Heart right ventricle (tissue), 16 donors: ENCODE results near the gene EGR1. TPM values are rescaled to one million over a fixed set of nuclear protein-coding genes. Genes with fewer than 3 reads are reported as not detected.
A peak's percentile ranks its signal among the peaks of the same experiment; 100 is the strongest.
"Not testable (repeated sequence)": the region's sequence is repeated elsewhere in the genome, so short reads cannot be mapped to it uniquely, and the experiment has no call there.

Experiments used
- ATAC-seq, 8 donors: fragments of 200-7000 bp; cut with Tn5 transposase; one replicate each; pipeline ENCODE4 v1.9.1; 2020; ENCODE audit warnings: mild to moderate bottlenecking in 8 of 8, moderate library complexity in 8 of 8, moderate number of reproducible peaks in 1 of 8
- DNase-seq, 2 donors: peaks; one replicate each; pipeline ENCODE4 v3.0.0-alpha.2; 2020
- H3K27ac ChIP-seq, 10 donors: fragments of 200-600 bp; sonication (generic) in 2 of 10; one replicate each; pipeline versions ENCODE4 v1.5.0 to v1.8.0; 2020 to 2022; ENCODE audit warnings: mild to moderate bottlenecking in 3 of 10
- H3K27me3 ChIP-seq, 7 donors: fragments of 200-600 bp; one replicate each; pipeline ENCODE4 v1.8.0; 2021 to 2022; ENCODE audit warnings: mild to moderate bottlenecking in 2 of 7
- H3K36me3 ChIP-seq, 9 donors: fragments of 200-600 bp; sonication (generic) in 1 of 9; one replicate each; pipeline versions ENCODE4 v1.5.0 to v1.8.0; 2020 to 2022; ENCODE audit warnings: mild to moderate bottlenecking in 2 of 9
- H3K4me1 ChIP-seq, 9 donors: fragments of 200-600 bp; sonication (generic) in 1 of 9; one replicate each; pipeline versions ENCODE4 v1.5.0 to v1.8.0; 2020 to 2022; ENCODE audit warnings: mild to moderate bottlenecking in 4 of 9
- H3K4me3 ChIP-seq, 10 donors: fragments of 200-600 bp; sonication (generic) in 2 of 10; one replicate each; pipeline versions ENCODE4 v1.5.0 to v1.8.0; 2020 to 2022; ENCODE audit warnings: mild to moderate bottlenecking in 7 of 10, moderate library complexity in 2 of 10
- H3K9me3 ChIP-seq, 11 donors: fragments of 200-600 bp in 10 of 11; sonication (generic) in 2 of 11; one replicate each; pipeline versions ENCODE4 v1.5.0 to v1.8.0; 2013 to 2022; ENCODE audit warnings: mild to moderate bottlenecking in 2 of 11, control low read depth in 1 of 11, moderate library complexity in 1 of 11
- WGBS, 2 donors: extraction: QIAGEN DNeasy Blood & Tissue Kit; methylation state at CpG; one replicate each; pipeline ENCODE4 v1.1.7; 2013; ENCODE audit warnings: inconsistent platforms in 1 of 2; 5-methylcytosine and 5-hydroxymethylcytosine counted together
- intact Hi-C, 10 donors: fragments of 100-400 bp; cut with DNase I; formaldehyde crosslinking; loops; one replicate each; pipeline versions ENCODE4 v1.11.1 to v1.14.2; 2022
- polyA plus RNA-seq, 2 donors: library from polyadenylated mRNA; stranded (reverse); fragments of 200-250 nt; gene quantifications; one replicate each; pipeline ENCODE4 v1.2.3, GENCODE V29; 2013
- total RNA-seq, 10 donors: library from RNA; stranded (reverse); fragmentation: NEBNext Ultra II Directional in 3 of 10; extraction: Animal tissue kit (Norgen Biotek cat#: 25700) in 3 of 10; gene quantifications; one replicate each; pipeline versions ENCODE4 v1.2.1 to v1.2.4, GENCODE V29; 2021 to 2023
- TF ChIP-seq, protein P1 (sequence below), 9 donors: fragments of 200-600 bp; sonication (generic) in 2 of 9; IDR thresholded peaks; one replicate each; pipeline versions ENCODE4 v1.5.0 to v1.8.0; 2021 to 2022; ENCODE audit warnings: antibody characterized with exemption in 9 of 9, mild to moderate bottlenecking in 5 of 9, moderate library complexity in 1 of 9
- donor health status: Arrhythmogenic right ventricular cardiomyopathy.
- donor health status: ischemic (EF 13 %, LVEDD 7.1; RV severe dilation, severe dysfunction).
- donor health status: healthy with polysubstance abuse.
- donor health status: DM: no; HTN: yes; CAD: no.
- donor health status: DM: no; HTN: no; CAD: no.
- donor health status: ischemic (EF 25% LVEDD 6.9; RV normal size, moderate dysfunction).
- donor health status: ischemic (EF 25% LVEDD 5.7; RV mildly dilated, moderate dysfunction).
- donor health status: healthy.
- donor health status: DM: yes; HTN: yes; CAD: no.
- donor health status: Ischemic cardiomyopathy.
- donor health status: ischemic (EF 35%, LVEDD 5.7; RV mildly dilated, moderate dysfunction).
- donor health status: nonischemic (EF 11% LVEDD 7.7; RV severe dilation, severe dysfunction).
- donor health status: DM: yes; HTN: yes; CAD: no.
- donor health status: PGD.
- donor health status: ischemic (EF 29% LVEDD 5.4; RV normal size, mild dysfunction).
- donor health status: nonischemic (EF 23%, LVEDD 6.1; RV moderate dilation, normal function).

EGR1 gene
- total and polyA plus RNA-seq, 12 donors: 5.2 to 164 (median 33.7) TPM

DNA sequence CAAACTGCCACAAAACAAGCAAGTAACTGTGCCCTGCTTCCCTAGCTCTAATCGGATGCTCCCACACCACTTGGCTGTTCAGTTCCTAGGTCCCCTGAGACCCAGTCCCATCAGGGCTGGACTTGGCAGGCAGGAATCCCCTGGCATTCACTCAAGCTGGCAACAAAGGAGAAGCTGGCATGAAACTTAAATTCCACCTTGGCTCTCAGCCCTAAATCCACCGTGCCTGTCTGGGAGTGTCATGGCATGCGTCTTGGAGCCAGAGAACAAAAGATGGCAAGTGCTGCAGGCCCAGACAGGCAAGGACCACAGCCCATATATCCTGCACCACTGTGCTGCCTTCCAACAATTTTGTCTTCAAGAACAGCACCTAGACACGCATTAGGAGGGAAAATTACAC, 39.5 kb downstream of the EGR1 start:
- WGBS, 2 donors: 31 to 34% methylated on average over 4 of the region's 4 CpGs
- ATAC-seq: peak; percentile 55 to 86 (median 76)
- Histone ChIP-seq H3K36me3 (peaks cover 0 to 42% (median 15%) of the 10 kb centered on the region in 9 donors), H3K4me3 (no peak overlapping the region), H3K9me3 (no peaks in the 10 kb centered on the region), H3K27ac (peak overlapping the region in 5 of 10 donors; percentile 43 to 58 (median 50)), H3K4me1 (peaks cover 0 to 28% (median 13%) of the 10 kb centered on the region in 9 donors), H3K27me3 (no peaks in the 10 kb centered on the region)
- TF ChIP-seq, protein P1, sequence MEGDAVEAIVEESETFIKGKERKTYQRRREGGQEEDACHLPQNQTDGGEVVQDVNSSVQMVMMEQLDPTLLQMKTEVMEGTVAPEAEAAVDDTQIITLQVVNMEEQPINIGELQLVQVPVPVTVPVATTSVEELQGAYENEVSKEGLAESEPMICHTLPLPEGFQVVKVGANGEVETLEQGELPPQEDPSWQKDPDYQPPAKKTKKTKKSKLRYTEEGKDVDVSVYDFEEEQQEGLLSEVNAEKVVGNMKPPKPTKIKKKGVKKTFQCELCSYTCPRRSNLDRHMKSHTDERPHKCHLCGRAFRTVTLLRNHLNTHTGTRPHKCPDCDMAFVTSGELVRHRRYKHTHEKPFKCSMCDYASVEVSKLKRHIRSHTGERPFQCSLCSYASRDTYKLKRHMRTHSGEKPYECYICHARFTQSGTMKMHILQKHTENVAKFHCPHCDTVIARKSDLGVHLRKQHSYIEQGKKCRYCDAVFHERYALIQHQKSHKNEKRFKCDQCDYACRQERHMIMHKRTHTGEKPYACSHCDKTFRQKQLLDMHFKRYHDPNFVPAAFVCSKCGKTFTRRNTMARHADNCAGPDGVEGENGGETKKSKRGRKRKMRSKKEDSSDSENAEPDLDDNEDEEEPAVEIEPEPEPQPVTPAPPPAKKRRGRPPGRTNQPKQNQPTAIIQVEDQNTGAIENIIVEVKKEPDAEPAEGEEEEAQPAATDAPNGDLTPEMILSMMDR (IDR thresholded peaks at IDR 0.05): no peak
- DNase-seq: peak; percentile 29 to 60
- intact Hi-C loops: loop anchor here in 6 of 10 donors (1.0 to 5.0 kb wide), 5 partner anchors 12 to 54 kb away; partner anchors contain the start of gene EGR1 (in 2 of the 6)

DNA sequence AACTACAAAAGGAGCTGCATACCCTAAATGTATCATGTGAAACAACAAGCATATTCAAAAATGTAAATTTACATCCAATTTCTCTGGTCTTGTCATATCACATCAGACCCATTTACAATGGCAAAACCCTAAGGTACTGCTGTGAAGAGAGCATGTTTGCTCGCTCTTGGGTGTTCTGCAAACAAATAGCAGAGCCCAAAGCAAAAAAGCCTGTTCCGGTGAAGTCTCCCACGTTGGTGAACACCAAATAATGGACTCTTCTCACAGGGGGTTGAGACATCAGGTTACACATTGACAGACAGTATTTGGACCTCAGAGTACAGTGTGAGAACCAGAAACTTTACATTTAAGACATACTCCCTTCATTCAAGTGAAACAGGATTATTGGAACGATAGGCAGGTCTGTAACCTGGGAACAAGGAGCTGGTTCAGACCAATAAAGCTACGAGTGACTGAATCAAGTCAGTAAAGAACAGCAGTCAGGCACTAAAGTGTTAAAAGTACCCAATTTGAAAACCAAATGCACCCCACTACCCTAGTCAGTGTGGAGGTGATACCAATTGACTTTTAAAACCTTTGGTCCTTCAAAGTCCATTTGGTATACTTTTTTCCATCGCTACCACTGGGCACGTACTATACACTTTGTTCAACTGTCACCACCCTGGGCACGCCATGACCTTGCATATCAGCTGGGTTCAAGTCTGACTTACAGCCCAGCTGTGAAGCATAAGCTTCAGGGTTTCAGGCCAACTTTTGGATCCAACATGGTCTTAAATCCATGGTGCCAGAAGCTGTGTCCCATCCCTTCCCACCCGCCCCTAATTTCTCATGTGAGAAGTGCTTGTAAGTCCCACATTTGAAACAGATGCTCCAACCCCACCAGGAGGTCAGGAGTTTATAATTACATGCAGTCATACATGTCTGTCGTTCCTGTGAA, 41.4 kb downstream of the EGR1 start:
- ATAC-seq (no peak), DNase-seq (no peak)
- intact Hi-C loops: no loop called here

DNA sequence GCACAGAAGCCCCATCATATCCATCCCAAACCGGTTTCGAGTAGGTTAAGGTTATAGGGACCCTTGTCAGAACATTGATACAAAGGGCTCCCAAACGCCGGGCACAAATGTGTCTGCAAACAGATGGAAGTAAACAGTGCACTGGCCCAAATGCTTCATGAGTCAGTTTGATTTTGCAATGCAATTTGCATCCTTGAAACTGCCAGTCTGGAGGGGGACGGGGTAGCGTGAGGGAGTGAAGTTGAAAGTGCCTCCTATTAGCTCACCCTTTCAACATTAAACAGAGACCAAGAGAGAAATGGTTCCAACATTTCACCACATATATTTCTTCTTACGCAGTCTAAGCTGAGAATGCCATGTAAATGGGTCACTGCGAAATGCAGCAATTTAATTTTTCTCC, 42.2 kb downstream of the EGR1 start:
- Histone ChIP-seq H3K4me1 (peaks cover 0 to 28% (median 13%) of the 10 kb centered on the region in 9 donors), H3K36me3 (peaks cover 0 to 69% (median 27%) of the 10 kb centered on the region in 9 donors)
- intact Hi-C loops, H3K9me3 ChIP-seq, DNase-seq, H3K27me3 ChIP-seq, H3K27ac ChIP-seq, H3K4me3 ChIP-seq, ATAC-seq: not testable (repeated sequence)
- 90 to 95% methylated on average over 8 of the region's 8 CpGs for WGBS, 2 donors

More for the DNA sequence above, 41.4 kb downstream of the EGR1 start:
- no peak overlapping the region for H3K4me3 ChIP-seq
- H3K36me3 ChIP-seq: peaks cover 0 to 61% (median 24%) of the 10 kb centered on the region in 9 donors
- H3K4me1 ChIP-seq: peaks cover 0 to 28% (median 13%) of the 10 kb centered on the region in 9 donors
- H3K9me3 ChIP-seq: no peaks in the 10 kb centered on the region
- 76 to 79% methylated on average over 10 of the region's 10 CpGs for WGBS, 2 donors
- TF ChIP-seq, protein P1 (IDR thresholded peaks at IDR 0.05): no peak
- no peaks in the 10 kb centered on the region for H3K27me3 ChIP-seq
- peak overlapping the region in 1 of 10 donors; percentile 46 for H3K27ac ChIP-seq

DNA sequence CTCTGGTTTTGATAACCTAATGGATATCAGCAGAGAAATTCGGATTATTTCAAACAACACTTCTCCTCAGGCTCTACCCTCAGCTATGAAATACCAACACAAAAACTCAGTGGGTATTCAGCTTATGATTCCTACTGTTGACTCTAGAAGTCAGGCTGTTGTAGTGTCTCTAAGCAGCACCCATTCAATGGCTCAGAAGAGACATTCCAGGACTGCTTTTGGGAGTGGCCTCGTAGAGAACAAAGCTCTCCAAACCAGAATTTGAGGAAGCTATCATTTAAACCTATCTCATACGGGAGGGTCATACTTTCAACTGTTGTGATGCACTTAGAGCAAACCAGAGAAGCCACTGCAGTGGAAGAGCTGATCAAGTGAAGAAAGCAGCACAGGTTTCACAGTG, 43.7 kb downstream of the EGR1 start:
- H3K27ac ChIP-seq: no peak overlapping the region
- intact Hi-C loops: no loop called here
- peak in 1 of 8 donors; percentile 36 for ATAC-seq
- no peaks in the 10 kb centered on the region for H3K27me3 ChIP-seq
- TF ChIP-seq, protein P1 (IDR thresholded peaks at IDR 0.05): no peak
- peaks cover 0 to 19% (median 12%) of the 10 kb centered on the region in 9 donors for H3K4me1 ChIP-seq
- H3K9me3 ChIP-seq: no peaks in the 10 kb centered on the region
- peaks cover 0 to 84% (median 37%) of the 10 kb centered on the region in 9 donors for H3K36me3 ChIP-seq
- WGBS, 2 donors: 50 to 63% methylated on average over 3 of the region's 3 CpGs
- DNase-seq: no peak
- no peak overlapping the region for H3K4me3 ChIP-seq
